IPS-20b (cell line): Measurements from ENCODE around the gene SLC5A2.

Source experiments
- H3K27ac ChIP-seq: one replicate; pipeline ENCODE4 v1.5.1; 2013; ENCODE audit warnings: low read length
- H3K27me3 ChIP-seq: 2 replicates; pipeline ENCODE4 v1.6.1; 2013; ENCODE audit warnings: mild to moderate bottlenecking, low read length, inconsistent platforms; ENCODE audit not compliant: insufficient read depth
- H3K36me3 ChIP-seq: 2 replicates; pipeline ENCODE4 v1.6.1; 2013; ENCODE audit warnings: low read depth, mild to moderate bottlenecking, inconsistent platforms, low read length, moderate library complexity; ENCODE audit not compliant: insufficient read depth
- H3K4me1 ChIP-seq: 2 replicates; pipeline ENCODE4 v1.6.1; 2013; ENCODE audit warnings: mild to moderate bottlenecking, control low read depth, inconsistent platforms, low read length, moderate library complexity; ENCODE audit not compliant: insufficient read depth
- H3K4me3 ChIP-seq: 2 replicates; pipeline ENCODE4 v1.5.1; 2013; ENCODE audit warnings: mild to moderate bottlenecking, low read length, inconsistent platforms
- H3K9ac ChIP-seq: 2 replicates; pipeline ENCODE4 v1.6.1; 2013; ENCODE audit warnings: low read depth, mild to moderate bottlenecking, inconsistent platforms, low read length, moderate library complexity
- H3K9me3 ChIP-seq: 2 replicates; pipeline ENCODE4 v1.6.1; 2013; ENCODE audit warnings: mild to moderate bottlenecking, low read depth, low read length, inconsistent platforms; ENCODE audit not compliant: insufficient read depth

The SLC5A2 gene

GRCh38 chr16:31472709-31473203, 10.2 kb upstream of the SLC5A2 start:
- no peak overlapping the region for H3K27ac ChIP-seq

GRCh38 chr16:31473264-31473984, 9.5 kb upstream of the SLC5A2 start:
- peaks cover 5% of the 10 kb centered on the region; the same call in 1 of the 2 replicates for H3K4me1 ChIP-seq
- H3K27ac ChIP-seq = no peak overlapping the region
- H3K4me3 ChIP-seq = no peak overlapping the region
- no peaks in the 10 kb centered on the region for H3K9me3 ChIP-seq
- no peaks in the 10 kb centered on the region for H3K36me3 ChIP-seq
- H3K27me3 ChIP-seq = peaks cover 67% of the 10 kb centered on the region
- no peak overlapping the region for H3K9ac ChIP-seq

More at GRCh38 chr16:31472709-31473203, 10.2 kb upstream of the SLC5A2 start:
- H3K4me3 ChIP-seq = peak overlapping the region; percentile 75
- peaks cover 61% of the 10 kb centered on the region for H3K27me3 ChIP-seq
- no peaks in the 10 kb centered on the region for H3K9me3 ChIP-seq
- no peaks in the 10 kb centered on the region for H3K36me3 ChIP-seq
- peak overlapping the region; percentile 59; the same call in 1 of the 2 replicates for H3K9ac ChIP-seq
- peaks cover 5% of the 10 kb centered on the region; the same call in 1 of the 2 replicates for H3K4me1 ChIP-seq

- Histone ChIP-seq H3K9me3 (no peaks in the 10 kb centered on the region), H3K36me3 (no peaks in the 10 kb centered on the region), H3K27me3 (peaks cover 74% of the 10 kb centered on the region), H3K9ac (no peak overlapping the region), H3K4me3 (no peak overlapping the region), H3K27ac (no peak overlapping the region), H3K4me1 (peaks cover 5% of the 10 kb centered on the region; the same call in 1 of the 2 replicates)
These were observed 8.7 kb upstream of the SLC5A2 start for GRCh38 chr16:31474173-31474714.

GRCh38 chr16:31474773-31475738, 7.9 kb upstream of the SLC5A2 start:
- H3K9ac ChIP-seq = no peak overlapping the region
- no peaks in the 10 kb centered on the region for H3K9me3 ChIP-seq
- H3K36me3 ChIP-seq = no peaks in the 10 kb centered on the region
- peaks cover 81% of the 10 kb centered on the region for H3K27me3 ChIP-seq
- H3K4me3 ChIP-seq = no peak overlapping the region
- H3K4me1 ChIP-seq = peaks cover 5% of the 10 kb centered on the region; the same call in 1 of the 2 replicates
- H3K27ac ChIP-seq = no peak overlapping the region

GRCh38 chr16:31475946-31476302, 7.0 kb upstream of the SLC5A2 start:
- peak overlapping the region; percentile 69; the same call in 1 of the 2 replicates for H3K4me3 ChIP-seq
- H3K36me3 ChIP-seq = no peaks in the 10 kb centered on the region
- H3K4me1 ChIP-seq = peaks cover 5% of the 10 kb centered on the region; the same call in 1 of the 2 replicates
- H3K27me3 ChIP-seq = peaks cover 82% of the 10 kb centered on the region
- no peak overlapping the region for H3K27ac ChIP-seq
- H3K9me3 ChIP-seq = no peaks in the 10 kb centered on the region
- no peak overlapping the region; the same call in 1 of the 2 replicates for H3K9ac ChIP-seq

- Histone ChIP-seq H3K27ac (no peak overlapping the region), H3K27me3 (peaks cover 82% of the 10 kb centered on the region), H3K36me3 (no peaks in the 10 kb centered on the region), H3K4me1 (no peaks in the 10 kb centered on the region; the same call in 1 of the 2 replicates), H3K9ac (no peak overlapping the region; the same call in 1 of the 2 replicates), H3K9me3 (no peaks in the 10 kb centered on the region), H3K4me3 (peak overlapping the region; percentile 69)
These were observed 6.4 kb upstream of the SLC5A2 start for GRCh38 chr16:31476303-31477219.

GRCh38 chr16:31477220-31478216, 5.4 kb upstream of the SLC5A2 start:
- Histone ChIP-seq H3K36me3 (no peaks in the 10 kb centered on the region), H3K27me3 (peaks cover 85% of the 10 kb centered on the region), H3K4me1 (no peaks in the 10 kb centered on the region), H3K4me3 (peak overlapping the region; percentile 67), H3K9ac (no peak overlapping the region), H3K27ac (no peak overlapping the region), H3K9me3 (no peaks in the 10 kb centered on the region)

- no peak overlapping the region for H3K4me3 ChIP-seq
- H3K9me3 ChIP-seq = no peaks in the 10 kb centered on the region
- H3K27ac ChIP-seq = no peak overlapping the region
- peaks cover 79% of the 10 kb centered on the region for H3K27me3 ChIP-seq
- no peaks in the 10 kb centered on the region for H3K4me1 ChIP-seq
- no peak overlapping the region for H3K9ac ChIP-seq
- H3K36me3 ChIP-seq = no peaks in the 10 kb centered on the region
These were observed 4.0 kb upstream of the SLC5A2 start for GRCh38 chr16:31478956-31479355.

GRCh38 chr16:31479751-31480150, 3.2 kb upstream of the SLC5A2 start:
- Histone ChIP-seq H3K27me3 (peaks cover 76% of the 10 kb centered on the region), H3K36me3 (no peaks in the 10 kb centered on the region), H3K4me3 (no peak overlapping the region), H3K9me3 (no peaks in the 10 kb centered on the region), H3K4me1 (no peaks in the 10 kb centered on the region), H3K27ac (no peak overlapping the region), H3K9ac (no peak overlapping the region)
